A549 treated with RU486 at 1 μM for 4 hours (cell line): ENCODE data around the gene COL6A1. TPM values are rescaled to one million over a fixed set of nuclear protein-coding genes. Genes with fewer than 3 reads are reported as not detected.

Source experiments
- total RNA-seq: library from RNA; stranded (reverse); fragments of 200-300 nt; extraction: Qiagen RNA extraction; gene quantifications from 5 replicates; pipeline ENCODE4 v1.2.3, GENCODE V29; 2022; ENCODE audit warnings: low read depth

Gene COL6A1
- 16.5 to 23.6 TPM (median 18.8 TPM) in 5 replicates for total RNA-seq

GRCh38 chr21:45981151-45982091 is at the start of gene COL6A1:
Gene COL6A1 (plus strand): TSS chr21:45981770. CDS start chr21:45981851, 81 bp downstream.

Other genes starting within 250 kb of the COL6A1 start
- 13.4 to 17.7 TPM (median 15.2 TPM) in 5 replicates for gene COL6A2, start 116.3 kb downstream of the COL6A1 start, total RNA-seq
- not detected in 5 replicates for gene FTCD, start 173.8 kb downstream of the COL6A1 start, total RNA-seq
- 0.06 TPM in 1 of 5 replicates, not detected in the others for gene SPATC1L, start 202.7 kb downstream of the COL6A1 start, total RNA-seq
- gene LSS, start 247.0 kb downstream of the COL6A1 start, total RNA-seq: 9.5 to 13.8 TPM (median 12.4 TPM) in 5 replicates